A549 (cell line): ENCODE measurements around the gene AMDHD1. TPM values are rescaled to one million over a fixed set of nuclear protein-coding genes. Genes with fewer than 3 reads are reported as not detected.
A peak's percentile ranks its signal among the peaks of the same experiment; 100 is the strongest.

Source experiments
- ATAC-seq, 2 experiments: fragments of 200-7000 bp in 1 of 2; fragments of >200 bp in 1 of 2; cut with Nextera tagmentation in 1 of 2; cut with Tn5 transposase in 1 of 2; 3 replicates each; pipeline versions ENCODE4 v1.8.0 to v1.9.1; 2018 to 2020; ENCODE audit warnings: mild to moderate bottlenecking in 1 of 2, moderate library complexity in 1 of 2
- CTCF ChIA-PET: fragments of 300-600 bp; sonication (Branson Sonifier 250); formaldehyde crosslinking; extraction: SDS; loops from one replicate; lab custom pipeline; 2021; ENCODE audit warnings: antibody characterized with exemption, inconsistent platforms; lab: Yijun Ruan, JAX
- POLR2A ChIA-PET: fragments of 350-600 bp; formaldehyde crosslinking; extraction: SDS; loops from one replicate; lab custom pipeline; 2021; ENCODE audit warnings: antibody characterized with exemption, inconsistent platforms; lab: Yijun Ruan, JAX
- DNase-seq, 2 experiments: peaks; one replicate each; pipeline versions ENCODE4 v3.0.0 to v3.0.0-alpha.2; 2011 to 2016; ENCODE audit warnings: low read depth in 1 of 2, low spot score in 1 of 2
- FAIRE-seq: peaks from 2 replicates; lab custom pipeline; 2011; peaks lifted over from hg19 to GRCh38; lab: Jason Lieb, UNC
- H3K27ac ChIP-seq, 2 experiments: fragments of >200 bp; sonication (Bioruptor Twin); formaldehyde crosslinking; 3 replicates each; pipeline ENCODE4 v1.5.1; 2016 to 2017
- H3K4me1 ChIP-seq: fragments of >200 bp; sonication (Bioruptor Twin); formaldehyde crosslinking; 3 replicates; pipeline ENCODE4 v1.6.1; 2016
- H3K4me2 ChIP-seq: fragments of >200 bp; sonication (Bioruptor Twin); formaldehyde crosslinking; 3 replicates; pipeline ENCODE4 v1.6.1; 2016
- H3K4me3 ChIP-seq: fragments of >200 bp; sonication (Bioruptor Twin); formaldehyde crosslinking; 3 replicates; pipeline ENCODE4 v1.5.1; 2016
- H3K9me3 ChIP-seq: fragments of >200 bp; sonication (Bioruptor Twin); formaldehyde crosslinking; 3 replicates; pipeline ENCODE4 v1.6.1; 2016
- CHD4 ChIP-seq: fragments of 200-600 bp; sonication (generic); IDR thresholded peaks from 2 replicates; pipeline ENCODE4 v1.6.1; 2016; ENCODE audit warnings: antibody characterized with exemption, mild to moderate bottlenecking, borderline replicate concordance
- ESRRA ChIP-seq: fragments of 150-350 bp; IDR thresholded peaks from 2 replicates; pipeline ENCODE4 v1.6.1; 2014; ENCODE audit warnings: mild to moderate bottlenecking, low read length, borderline replicate concordance
- FOSB ChIP-seq: fragments of 250-450 bp; sonication (Bioruptor Pico); IDR thresholded peaks from 2 replicates; pipeline ENCODE4 v1.5.0; 2020; ENCODE audit warnings: mild to moderate bottlenecking, moderate library complexity
- FOXS1 ChIP-seq: fragments of 250-450 bp; sonication (Bioruptor Pico); IDR thresholded peaks from 2 replicates; pipeline ENCODE4 v1.5.0; 2020; ENCODE audit warnings: mild to moderate bottlenecking, moderate library complexity
- HDAC2 ChIP-seq: fragments of 200-600 bp; sonication (generic); IDR thresholded peaks from 2 replicates; pipeline ENCODE4 v1.6.1; 2016
- JUNB ChIP-seq: fragments of >200 bp; sonication (Bioruptor Twin); formaldehyde crosslinking; IDR thresholded peaks from 2 replicates; pipeline ENCODE4 v1.6.1; 2016
- KDM1A ChIP-seq: fragments of 200-600 bp; sonication (generic); IDR thresholded peaks from 2 replicates; pipeline ENCODE4 v1.6.1; 2016; ENCODE audit warnings: low read depth, mild to moderate bottlenecking
- MAFK ChIP-seq: fragments of 450-650 bp; IDR thresholded peaks from 2 replicates; pipeline ENCODE4 v1.6.1; 2014; ENCODE audit not compliant: partially characterized antibody
- MAZ ChIP-seq: fragments of 150-350 bp; IDR thresholded peaks from 2 replicates; pipeline ENCODE4 v1.6.1; 2014; ENCODE audit warnings: antibody characterized with exemption, low read depth, low read length, borderline replicate concordance
- NFE2L2 ChIP-seq: fragments of 150-350 bp; conservative IDR thresholded peaks from 2 replicates; pipeline ENCODE4 v1.6.1; 2014; ENCODE audit warnings: low read length
- NPAS2 ChIP-seq: fragments of 250-450 bp; sonication (Bioruptor Pico); IDR thresholded peaks from 2 replicates; pipeline ENCODE4 v1.8.0; 2022; ENCODE audit warnings: mild to moderate bottlenecking, moderate library complexity, borderline replicate concordance
- POLR2AphosphoS2 ChIP-seq: conservative IDR thresholded peaks from 2 replicates; pipeline ENCODE4 v1.6.1; 2012; ENCODE audit warnings: low read length, improper control_type of control experiment, inconsistent platforms
- RAD21 ChIP-seq, 2 experiments: fragments of >200 bp in 1 of 2; sonication (Bioruptor Twin) in 1 of 2; formaldehyde crosslinking in 1 of 2; IDR thresholded peaks in 1 of 2; conservative IDR thresholded peaks in 1 of 2; 2 replicates in 1 of 2; 3 replicates in 1 of 2; pipeline ENCODE4 v1.6.1; 2012 to 2018; ENCODE audit warnings: inconsistent platforms in 1 of 2
- RARB ChIP-seq: fragments of 250-450 bp; sonication (Bioruptor Pico); IDR thresholded peaks from 2 replicates; pipeline ENCODE4 v1.8.0; 2021; ENCODE audit warnings: mild to moderate bottlenecking, moderate library complexity
- RNF2 ChIP-seq: fragments of 200-600 bp; sonication (generic); IDR thresholded peaks from 2 replicates; pipeline ENCODE4 v1.6.1; 2016; ENCODE audit warnings: low read depth, mild to moderate bottlenecking, antibody characterized with exemption, moderate library complexity, borderline replicate concordance
- SREBF2 ChIP-seq: fragments of 450-650 bp; IDR thresholded peaks from 2 replicates; pipeline ENCODE4 v1.6.1; 2014; ENCODE audit warnings: mild to moderate bottlenecking, moderate library complexity
- TP53 ChIP-seq: fragments of 250-450 bp; sonication (Bioruptor Pico); IDR thresholded peaks from 2 replicates; pipeline ENCODE4 v1.5.0; 2021; ENCODE audit warnings: mild to moderate bottlenecking, moderate library complexity
- ZC3H11A ChIP-seq: fragments of 450-650 bp; IDR thresholded peaks from 2 replicates; pipeline ENCODE4 v1.6.1; 2014; ENCODE audit warnings: antibody characterized with exemption, mild to moderate bottlenecking
- ZNF302 ChIP-seq: fragments of 250-450 bp; sonication (Bioruptor Pico); IDR thresholded peaks from 2 replicates; pipeline ENCODE4 v1.9.0; 2021; ENCODE audit warnings: inconsistent platforms, mild to moderate bottlenecking, moderate library complexity
- ZSCAN20 ChIP-seq: fragments of 250-450 bp; sonication (Bioruptor Pico); IDR thresholded peaks from 2 replicates; pipeline ENCODE4 v1.8.0; 2022; ENCODE audit warnings: mild to moderate bottlenecking, moderate library complexity
- WGBS: methylation state at CpG from one replicate; pipeline ENCODE4 v1.1.6; 2017; ENCODE audit errors: missing lambda C conversion rate; 5-methylcytosine and 5-hydroxymethylcytosine counted together
- polyA plus RNA-seq, 4 experiments: library from polyadenylated mRNA; depleted of rRNA in 3 of 4; stranded (reverse); fragments of >200 nt; fragmentation: RNase III in 1 of 4; extraction: RNeasy Plus Mini Kit Qiagen cat#74134 plus additional on column Dnase treatment in 1 of 4; gene quantifications; 2 replicates in 3 of 4; 3 replicates in 1 of 4; pipeline ENCODE4 v1.2.3, GENCODE V29; 2011 to 2017
- TF ChIP-seq, protein P1 (sequence below): fragments of >200 bp; sonication (Bioruptor Twin); formaldehyde crosslinking; IDR thresholded peaks from 3 replicates; pipeline ENCODE4 v1.6.1; 2016
- TF ChIP-seq, protein P2 (sequence below): fragments of 450-650 bp; IDR thresholded peaks from 2 replicates; pipeline ENCODE4 v1.6.1; 2014; ENCODE audit warnings: antibody characterized with exemption
- TF ChIP-seq, protein P3 (sequence below): fragments of 250-450 bp; sonication (Bioruptor Pico); IDR thresholded peaks from 2 replicates; pipeline ENCODE4 v1.5.0; 2021; ENCODE audit warnings: mild to moderate bottlenecking, moderate library complexity, borderline replicate concordance
- TF ChIP-seq, protein P4 (sequence below): fragments of >200 bp; sonication (Bioruptor Twin); formaldehyde crosslinking; IDR thresholded peaks from 2 replicates; pipeline ENCODE4 v1.6.1; 2016
- TF ChIP-seq, protein P5 (sequence below): fragments of >200 bp; sonication (Bioruptor Twin); formaldehyde crosslinking; IDR thresholded peaks from 3 replicates; pipeline ENCODE4 v1.5.1; 2016

AMDHD1 gene
- polyA plus RNA-seq, 2 of the 4 experiments (the other 2 are of a cell fraction), result 4.1 to 7.7 TPM

DNA sequence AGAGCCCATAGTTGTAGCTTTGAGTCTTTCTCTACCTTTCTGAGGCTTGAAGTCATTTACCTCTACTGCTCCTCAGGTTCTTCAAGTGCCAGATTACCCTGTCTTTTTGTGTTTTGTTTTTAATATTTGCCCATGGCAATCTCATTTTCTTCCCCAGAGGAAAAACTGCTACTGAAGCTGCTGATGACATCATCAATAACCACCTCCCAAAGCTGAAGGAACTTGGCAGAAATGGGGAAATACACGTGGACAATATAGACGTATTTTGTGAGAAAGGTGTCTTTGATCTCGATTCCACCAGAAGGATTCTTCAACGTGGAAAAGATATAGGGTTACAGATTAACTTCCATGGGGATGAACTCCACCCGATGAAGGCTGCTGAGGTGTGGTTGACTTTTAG lies 17.1 kb downstream of the AMDHD1 start:
- ChIA-PET POLR2A (interaction anchor here (1.5 kb wide), 1 partner anchor 17 kb away, joined by 8 read pairs; the partner anchor contains the start of genes AMDHD1 and CCDC38), CTCF (interaction anchor here (1.0 to 1.4 kb wide), 3 partner anchors 17 to 47 kb away, joined by 3 to 9 read pairs (median 4); partner anchors contain the start of gene AMDHD1)
- Histone ChIP-seq H3K9me3 (no peaks in the 10 kb centered on the region), H3K27ac (no peak overlapping the region), H3K4me3 (no peak overlapping the region), H3K4me1 (no peaks in the 10 kb centered on the region), H3K4me2 (0 out of 3 replicates have a peak overlapping the region, but pooled peaks have one; percentile 27)
- ATAC-seq (no peak), FAIRE-seq (no peak), DNase-seq (no peak)
- WGBS, result 20% methylated on average over 5 of the region's 5 CpGs
- TF ChIP-seq JUNB, result no peak
- no peak for TF ChIP-seq RNF2
- TF ChIP-seq POLR2AphosphoS2, result no peak
- TF ChIP-seq, protein P1, sequence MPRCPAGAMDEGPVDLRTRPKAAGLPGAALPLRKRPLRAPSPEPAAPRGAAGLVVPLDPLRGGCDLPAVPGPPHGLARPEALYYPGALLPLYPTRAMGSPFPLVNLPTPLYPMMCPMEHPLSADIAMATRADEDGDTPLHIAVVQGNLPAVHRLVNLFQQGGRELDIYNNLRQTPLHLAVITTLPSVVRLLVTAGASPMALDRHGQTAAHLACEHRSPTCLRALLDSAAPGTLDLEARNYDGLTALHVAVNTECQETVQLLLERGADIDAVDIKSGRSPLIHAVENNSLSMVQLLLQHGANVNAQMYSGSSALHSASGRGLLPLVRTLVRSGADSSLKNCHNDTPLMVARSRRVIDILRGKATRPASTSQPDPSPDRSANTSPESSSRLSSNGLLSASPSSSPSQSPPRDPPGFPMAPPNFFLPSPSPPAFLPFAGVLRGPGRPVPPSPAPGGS, result no peak
- TF ChIP-seq CHD4, result no peak
- TF ChIP-seq FOXS1, result no peak

DNA sequence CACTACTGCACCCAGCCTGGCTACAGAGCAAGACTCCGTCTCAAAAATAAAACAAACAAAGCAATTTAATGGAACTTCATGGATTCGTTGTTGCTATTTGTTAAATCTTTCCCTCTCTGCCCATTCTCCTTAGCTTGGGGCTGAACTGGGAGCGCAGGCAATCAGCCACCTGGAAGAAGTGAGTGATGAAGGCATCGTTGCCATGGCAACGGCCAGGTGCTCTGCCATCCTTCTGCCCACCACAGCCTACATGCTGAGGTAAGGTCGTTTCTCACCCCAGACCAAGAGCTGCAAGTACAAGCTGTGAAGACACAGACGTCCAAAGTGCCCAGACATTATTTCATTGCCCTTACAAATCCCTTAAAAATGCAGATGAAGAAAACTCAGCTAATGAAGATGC lies 19.1 kb downstream of the AMDHD1 start:
- H3K4me1 ChIP-seq, result peaks cover 7% of the 10 kb centered on the region; the same call in 1 of the 3 replicates
- no peak overlapping the region for H3K4me3 ChIP-seq
- H3K27ac ChIP-seq, result no peak overlapping the region
- FAIRE-seq (no peak), DNase-seq (no peak), ATAC-seq (no peak)
- POLR2A ChIA-PET, result interaction anchor here (1.0 kb wide), 1 partner anchor 19 kb away, joined by 3 read pairs; the partner anchor contains the start of genes AMDHD1 and CCDC38
- H3K4me2 ChIP-seq, result no peak overlapping the region
- TF ChIP-seq, protein P2, sequence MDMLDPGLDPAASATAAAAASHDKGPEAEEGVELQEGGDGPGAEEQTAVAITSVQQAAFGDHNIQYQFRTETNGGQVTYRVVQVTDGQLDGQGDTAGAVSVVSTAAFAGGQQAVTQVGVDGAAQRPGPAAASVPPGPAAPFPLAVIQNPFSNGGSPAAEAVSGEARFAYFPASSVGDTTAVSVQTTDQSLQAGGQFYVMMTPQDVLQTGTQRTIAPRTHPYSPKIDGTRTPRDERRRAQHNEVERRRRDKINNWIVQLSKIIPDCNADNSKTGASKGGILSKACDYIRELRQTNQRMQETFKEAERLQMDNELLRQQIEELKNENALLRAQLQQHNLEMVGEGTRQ, result no peak
- TF ChIP-seq RARB (no peak), ESRRA (no peak), KDM1A (no peak), NPAS2 (CRISPR knock-in tag) (no peak), SREBF2 (no peak), ZSCAN20 (no peak), MAZ (no peak), TP53 (no peak)
- TF ChIP-seq, protein P3, sequence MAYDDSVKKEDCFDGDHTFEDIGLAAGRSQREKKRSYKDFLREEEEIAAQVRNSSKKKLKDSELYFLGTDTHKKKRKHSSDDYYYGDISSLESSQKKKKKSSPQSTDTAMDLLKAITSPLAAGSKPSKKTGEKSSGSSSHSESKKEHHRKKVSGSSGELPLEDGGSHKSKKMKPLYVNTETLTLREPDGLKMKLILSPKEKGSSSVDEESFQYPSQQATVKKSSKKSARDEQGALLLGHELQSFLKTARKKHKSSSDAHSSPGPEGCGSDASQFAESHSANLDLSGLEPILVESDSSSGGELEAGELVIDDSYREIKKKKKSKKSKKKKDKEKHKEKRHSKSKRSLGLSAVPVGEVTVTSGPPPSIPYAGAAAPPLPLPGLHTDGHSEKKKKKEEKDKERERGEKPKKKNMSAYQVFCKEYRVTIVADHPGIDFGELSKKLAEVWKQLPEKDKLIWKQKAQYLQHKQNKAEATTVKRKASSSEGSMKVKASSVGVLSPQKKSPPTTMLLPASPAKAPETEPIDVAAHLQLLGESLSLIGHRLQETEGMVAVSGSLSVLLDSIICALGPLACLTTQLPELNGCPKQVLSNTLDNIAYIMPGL (CRISPR knock-in tag), result no peak
- TF ChIP-seq, protein P4, sequence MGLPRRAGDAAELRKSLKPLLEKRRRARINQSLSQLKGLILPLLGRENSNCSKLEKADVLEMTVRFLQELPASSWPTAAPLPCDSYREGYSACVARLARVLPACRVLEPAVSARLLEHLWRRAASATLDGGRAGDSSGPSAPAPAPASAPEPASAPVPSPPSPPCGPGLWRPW, result no peak
- TF ChIP-seq, protein P1, result no peak
- 38% methylated on average over 7 of the region's 7 CpGs for WGBS
- CTCF ChIA-PET, result interaction anchor here (1.0 to 1.8 kb wide), 4 partner anchors 9 to 40 kb away, joined by 3 to 7 read pairs (median 3); no protein-coding TSS in a partner anchor
- H3K9me3 ChIP-seq, result no peaks in the 10 kb centered on the region

DNA sequence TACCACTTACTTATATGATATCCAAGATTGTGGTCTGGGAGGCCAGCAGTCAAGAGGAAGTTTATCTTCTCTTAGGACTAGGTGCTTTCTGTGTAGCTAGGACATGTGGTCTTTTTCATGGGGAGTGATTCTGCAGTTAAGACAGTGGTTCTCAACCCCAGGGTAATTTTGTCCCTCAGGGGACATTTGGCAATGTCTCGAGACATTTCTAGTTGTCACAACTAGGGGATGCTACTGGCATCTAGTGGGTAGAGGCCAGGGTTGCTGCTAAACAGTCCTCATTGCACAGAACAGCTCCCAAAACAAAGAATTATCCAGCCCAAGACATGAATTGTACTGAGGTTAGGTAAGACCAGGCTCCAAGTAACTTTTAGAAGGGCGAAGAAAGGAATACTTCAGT lies 20.0 kb downstream of the AMDHD1 start:
- TF ChIP-seq, protein P5, sequence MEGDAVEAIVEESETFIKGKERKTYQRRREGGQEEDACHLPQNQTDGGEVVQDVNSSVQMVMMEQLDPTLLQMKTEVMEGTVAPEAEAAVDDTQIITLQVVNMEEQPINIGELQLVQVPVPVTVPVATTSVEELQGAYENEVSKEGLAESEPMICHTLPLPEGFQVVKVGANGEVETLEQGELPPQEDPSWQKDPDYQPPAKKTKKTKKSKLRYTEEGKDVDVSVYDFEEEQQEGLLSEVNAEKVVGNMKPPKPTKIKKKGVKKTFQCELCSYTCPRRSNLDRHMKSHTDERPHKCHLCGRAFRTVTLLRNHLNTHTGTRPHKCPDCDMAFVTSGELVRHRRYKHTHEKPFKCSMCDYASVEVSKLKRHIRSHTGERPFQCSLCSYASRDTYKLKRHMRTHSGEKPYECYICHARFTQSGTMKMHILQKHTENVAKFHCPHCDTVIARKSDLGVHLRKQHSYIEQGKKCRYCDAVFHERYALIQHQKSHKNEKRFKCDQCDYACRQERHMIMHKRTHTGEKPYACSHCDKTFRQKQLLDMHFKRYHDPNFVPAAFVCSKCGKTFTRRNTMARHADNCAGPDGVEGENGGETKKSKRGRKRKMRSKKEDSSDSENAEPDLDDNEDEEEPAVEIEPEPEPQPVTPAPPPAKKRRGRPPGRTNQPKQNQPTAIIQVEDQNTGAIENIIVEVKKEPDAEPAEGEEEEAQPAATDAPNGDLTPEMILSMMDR, result peak; percentile 23; the same call in 2 of the 3 replicates
- no peak for TF ChIP-seq ZC3H11A
- TF ChIP-seq MAFK, result no peak
- TF ChIP-seq ESRRA, result no peak
- TF ChIP-seq, protein P4, result no peak
- TF ChIP-seq FOSB (CRISPR knock-in tag), result no peak
- TF ChIP-seq NFE2L2, result no peak
- TF ChIP-seq ZNF302 (CRISPR knock-in tag), result no peak
- TF ChIP-seq RAD21 (conservative IDR thresholded peaks at IDR 0.05 in 1 of 2, IDR thresholded peaks at IDR 0.05 in 1 of 2), result peak; percentile 47 to 66
- TF ChIP-seq TP53, result no peak
- TF ChIP-seq HDAC2, result no peak
- TF ChIP-seq, all 56 proteins: peak for 2
- ATAC-seq (peak; percentile 82 to 86; a peak in 5 of 6 replicates), DNase-seq (peak; percentile 10 to 57), FAIRE-seq (no peak)
- WGBS, result 60% methylated on average over 2 of the region's 2 CpGs
- Histone ChIP-seq H3K4me2 (no peak overlapping the region), H3K27ac (no peak overlapping the region), H3K4me1 (peaks cover 7% of the 10 kb centered on the region; the same call in 1 of the 3 replicates), H3K9me3 (no peaks in the 10 kb centered on the region), H3K4me3 (no peak overlapping the region)
- ChIA-PET CTCF (interaction anchor here (0.7 to 1.8 kb wide), 6 partner anchors 9 to 376 kb away, joined by 3 to 7 read pairs (median 3); no protein-coding TSS in a partner anchor), POLR2A (interaction anchor here (0.5 kb wide), 1 partner anchor 71 kb away, joined by 5 read pairs; no protein-coding TSS in a partner anchor)
